Mucosa of stomach (tissue), 1 donor: ENCODE data around the gene DNPH1.

ENCODE experiments used
- H3K27me3 ChIP-seq: one replicate; pipeline ENCODE4 v1.7.0; 2013; ENCODE audit warnings: mild to moderate bottlenecking, low read length; ENCODE audit not compliant: control insufficient read depth, insufficient read depth
- H3K36me3 ChIP-seq: one replicate; pipeline ENCODE4 v1.7.0; 2013; ENCODE audit warnings: low read length; ENCODE audit not compliant: control insufficient read depth, insufficient read depth
- H3K4me1 ChIP-seq: one replicate; pipeline ENCODE4 v1.7.0; 2013; ENCODE audit warnings: mild to moderate bottlenecking, low read length; ENCODE audit not compliant: control insufficient read depth, insufficient read depth
- H3K4me3 ChIP-seq: one replicate; pipeline ENCODE4 v1.7.0; 2013; ENCODE audit warnings: low read length
- H3K9ac ChIP-seq: one replicate; pipeline ENCODE4 v1.7.0; 2013; ENCODE audit warnings: mild to moderate bottlenecking, low read length, moderate library complexity
- H3K9me3 ChIP-seq: one replicate; pipeline ENCODE4 v1.7.0; 2013; ENCODE audit warnings: mild to moderate bottlenecking, low read length, moderate library complexity; ENCODE audit not compliant: control insufficient read depth
- donor health status: Pancreatic carcinoma.

The DNPH1 gene

GRCh38 chr6:43192911-43193310 lies 36.4 kb downstream of the DNPH1 start:
- Histone ChIP-seq H3K36me3 (no peaks in the 10 kb centered on the region), H3K4me3 (no peak overlapping the region), H3K9me3 (no peaks in the 10 kb centered on the region), H3K9ac (no peak overlapping the region), H3K27me3 (no peaks in the 10 kb centered on the region), H3K4me1 (no peaks in the 10 kb centered on the region)

GRCh38 chr6:43189776-43190304 lies 39.4 kb downstream of the DNPH1 start:
- Histone ChIP-seq H3K36me3 (no peaks in the 10 kb centered on the region), H3K9me3 (no peaks in the 10 kb centered on the region), H3K9ac (no peak overlapping the region), H3K4me3 (no peak overlapping the region), H3K4me1 (no peaks in the 10 kb centered on the region), H3K27me3 (no peaks in the 10 kb centered on the region)

- Histone ChIP-seq H3K4me3 (no peak overlapping the region), H3K9me3 (no peaks in the 10 kb centered on the region), H3K27me3 (no peaks in the 10 kb centered on the region), H3K36me3 (no peaks in the 10 kb centered on the region), H3K4me1 (no peaks in the 10 kb centered on the region), H3K9ac (no peak overlapping the region)
Measured at GRCh38 chr6:43188426-43188825, 40.9 kb downstream of the DNPH1 start.

- no peaks in the 10 kb centered on the region for H3K27me3 ChIP-seq
- H3K4me1 ChIP-seq: peaks cover 4% of the 10 kb centered on the region
- no peaks in the 10 kb centered on the region for H3K36me3 ChIP-seq
- H3K4me3 ChIP-seq: no peak overlapping the region
- H3K9ac ChIP-seq: no peak overlapping the region
- no peaks in the 10 kb centered on the region for H3K9me3 ChIP-seq
Measured at GRCh38 chr6:43187821-43188220, 41.5 kb downstream of the DNPH1 start.

GRCh38 chr6:43186706-43187105 lies 42.6 kb downstream of the DNPH1 start:
- Histone ChIP-seq H3K9me3 (no peaks in the 10 kb centered on the region), H3K36me3 (no peaks in the 10 kb centered on the region), H3K9ac (no peak overlapping the region), H3K4me1 (peaks cover 10% of the 10 kb centered on the region), H3K4me3 (no peak overlapping the region), H3K27me3 (no peaks in the 10 kb centered on the region)

GRCh38 chr6:43186019-43186418 lies 43.3 kb downstream of the DNPH1 start:
- H3K36me3 ChIP-seq: no peaks in the 10 kb centered on the region
- no peaks in the 10 kb centered on the region for H3K27me3 ChIP-seq
- peaks cover 10% of the 10 kb centered on the region for H3K4me1 ChIP-seq
- H3K9ac ChIP-seq: no peak overlapping the region
- H3K9me3 ChIP-seq: no peaks in the 10 kb centered on the region
- no peak overlapping the region for H3K4me3 ChIP-seq

GRCh38 chr6:43185391-43185985 lies 43.8 kb downstream of the DNPH1 start:
- Histone ChIP-seq H3K36me3 (no peaks in the 10 kb centered on the region), H3K4me1 (peaks cover 10% of the 10 kb centered on the region), H3K9me3 (no peaks in the 10 kb centered on the region), H3K4me3 (no peak overlapping the region), H3K9ac (no peak overlapping the region), H3K27me3 (no peaks in the 10 kb centered on the region)

GRCh38 chr6:43184268-43184985 lies 44.9 kb downstream of the DNPH1 start:
- Histone ChIP-seq H3K9me3 (no peaks in the 10 kb centered on the region), H3K4me3 (no peak overlapping the region), H3K27me3 (no peaks in the 10 kb centered on the region), H3K4me1 (peaks cover 10% of the 10 kb centered on the region), H3K36me3 (no peaks in the 10 kb centered on the region), H3K9ac (no peak overlapping the region)

GRCh38 chr6:43183441-43183840 lies 45.8 kb downstream of the DNPH1 start:
- H3K9ac ChIP-seq: no peak overlapping the region
- H3K4me1 ChIP-seq: peaks cover 10% of the 10 kb centered on the region
- H3K9me3 ChIP-seq: no peaks in the 10 kb centered on the region
- peaks cover 6% of the 10 kb centered on the region for H3K36me3 ChIP-seq
- H3K4me3 ChIP-seq: no peak overlapping the region
- no peaks in the 10 kb centered on the region for H3K27me3 ChIP-seq

- peak within 1 kb of the TSS; percentile 69 for H3K9ac ChIP-seq
- H3K36me3 ChIP-seq: peaks cover 8% of the 10 kb centered on the region
- H3K27me3 ChIP-seq: no peaks in the 10 kb centered on the region
- H3K9me3 ChIP-seq: no peaks in the 10 kb centered on the region
- H3K4me1 ChIP-seq: peaks cover 10% of the 10 kb centered on the region
- peak within 1 kb of the TSS; percentile 60 for H3K4me3 ChIP-seq
Measured at GRCh38 chr6:43181942-43182860, 47.1 kb downstream of the DNPH1 start, which contains the start of gene CUL9. Gene CUL9 (plus strand): TSS chr6:43182196. CDS start chr6:43184311, 2,115 bp downstream.

GRCh38 chr6:43181621-43181941 lies 47.7 kb downstream of the DNPH1 start:
- peak overlapping the region; percentile 69 for H3K9ac ChIP-seq
- H3K9me3 ChIP-seq: no peaks in the 10 kb centered on the region
- H3K4me1 ChIP-seq: peaks cover 10% of the 10 kb centered on the region
- peaks cover 13% of the 10 kb centered on the region for H3K36me3 ChIP-seq
- peak overlapping the region; percentile 60 for H3K4me3 ChIP-seq
- H3K27me3 ChIP-seq: no peaks in the 10 kb centered on the region

GRCh38 chr6:43180985-43181384 lies 48.3 kb downstream of the DNPH1 start:
- Histone ChIP-seq H3K4me3 (no peak overlapping the region), H3K9me3 (no peaks in the 10 kb centered on the region), H3K9ac (no peak overlapping the region), H3K27me3 (no peaks in the 10 kb centered on the region), H3K36me3 (peaks cover 17% of the 10 kb centered on the region), H3K4me1 (peaks cover 10% of the 10 kb centered on the region)
